CD4-positive, alpha-beta T cell treated with Interleukin-1 beta for 1 hour (primary cell): Measurements from ENCODE around the gene MAGEA9B.
"Not testable (repeated sequence)": the region's sequence is repeated elsewhere in the genome, so short reads cannot be mapped to it uniquely, and the experiment has no call there.

ENCODE experiments used
- DNase-seq, 2 donors: peaks; one replicate each; pipeline ENCODE4 v3.0.0-alpha.2; 2020 to 2022

The MAGEA9B gene

DNA sequence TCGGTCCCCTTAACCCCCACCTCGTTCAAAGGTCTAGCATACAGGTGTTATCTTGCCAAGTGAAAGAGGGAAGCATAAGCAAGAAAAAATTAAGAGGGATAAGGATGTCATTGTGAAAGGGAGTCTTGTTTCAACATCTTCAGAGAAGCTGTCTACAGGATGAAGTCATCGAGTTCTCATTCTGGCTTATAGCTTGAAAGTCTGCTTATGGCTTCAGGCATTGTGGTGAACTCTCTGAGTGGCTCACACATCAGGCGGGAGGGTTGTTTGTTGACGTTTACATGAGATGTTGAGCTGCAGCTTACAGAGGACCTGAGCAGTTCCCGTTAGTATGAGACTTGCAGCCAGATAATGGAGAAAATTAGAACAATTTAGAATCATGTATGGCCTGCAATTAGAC, 16.6 kb downstream of the MAGEA9B start:
- DNase-seq, result no peak

DNA sequence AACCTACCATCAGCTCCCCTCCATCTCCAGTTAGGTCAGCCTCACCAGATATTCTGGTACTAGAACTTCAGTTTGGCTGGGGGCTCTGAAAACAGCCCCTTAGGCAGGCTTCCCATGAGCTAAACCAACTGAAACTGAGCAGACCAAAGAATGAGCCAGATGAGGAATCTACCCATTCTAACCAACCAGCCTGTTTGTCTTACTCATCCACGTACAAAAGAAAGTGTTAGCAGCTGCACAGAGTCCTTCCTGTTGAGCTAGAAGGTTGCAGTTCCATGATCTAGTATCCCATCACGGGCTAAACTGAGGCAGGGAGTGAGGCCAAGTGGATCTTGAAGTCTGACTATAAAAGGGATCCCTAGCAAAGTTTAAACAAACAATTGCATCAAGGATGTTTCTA, 17.5 kb downstream of the MAGEA9B start:
- no peak for DNase-seq

DNA sequence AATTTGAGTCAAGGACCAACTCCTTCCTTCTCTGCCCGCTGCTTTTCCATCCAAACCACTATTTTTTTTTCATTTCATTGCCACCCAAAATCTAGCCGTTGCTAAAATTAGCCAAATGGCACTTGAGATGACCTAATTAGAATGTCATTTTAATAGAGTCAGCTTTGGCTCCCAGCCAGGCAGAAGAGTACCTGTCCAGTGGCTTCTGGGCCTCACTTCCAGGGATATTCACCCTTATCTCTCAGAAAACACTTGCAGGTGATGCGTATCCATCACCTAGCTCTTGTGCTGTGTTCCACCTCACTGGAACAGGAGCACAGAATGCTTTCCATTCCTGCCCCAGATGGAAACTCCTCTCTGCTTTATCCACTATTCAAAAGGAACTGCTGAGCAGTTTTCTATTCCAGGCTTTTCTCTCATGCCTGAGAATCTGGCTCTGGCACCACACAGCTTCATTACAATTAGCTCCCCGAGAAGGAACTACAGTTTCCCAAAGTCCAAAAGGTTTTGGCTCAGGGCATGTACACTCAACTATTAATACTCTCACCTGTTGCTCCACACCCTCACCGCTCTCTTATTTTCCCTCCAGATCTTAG, 18.5 kb downstream of the MAGEA9B start:
- no peak for DNase-seq

DNA sequence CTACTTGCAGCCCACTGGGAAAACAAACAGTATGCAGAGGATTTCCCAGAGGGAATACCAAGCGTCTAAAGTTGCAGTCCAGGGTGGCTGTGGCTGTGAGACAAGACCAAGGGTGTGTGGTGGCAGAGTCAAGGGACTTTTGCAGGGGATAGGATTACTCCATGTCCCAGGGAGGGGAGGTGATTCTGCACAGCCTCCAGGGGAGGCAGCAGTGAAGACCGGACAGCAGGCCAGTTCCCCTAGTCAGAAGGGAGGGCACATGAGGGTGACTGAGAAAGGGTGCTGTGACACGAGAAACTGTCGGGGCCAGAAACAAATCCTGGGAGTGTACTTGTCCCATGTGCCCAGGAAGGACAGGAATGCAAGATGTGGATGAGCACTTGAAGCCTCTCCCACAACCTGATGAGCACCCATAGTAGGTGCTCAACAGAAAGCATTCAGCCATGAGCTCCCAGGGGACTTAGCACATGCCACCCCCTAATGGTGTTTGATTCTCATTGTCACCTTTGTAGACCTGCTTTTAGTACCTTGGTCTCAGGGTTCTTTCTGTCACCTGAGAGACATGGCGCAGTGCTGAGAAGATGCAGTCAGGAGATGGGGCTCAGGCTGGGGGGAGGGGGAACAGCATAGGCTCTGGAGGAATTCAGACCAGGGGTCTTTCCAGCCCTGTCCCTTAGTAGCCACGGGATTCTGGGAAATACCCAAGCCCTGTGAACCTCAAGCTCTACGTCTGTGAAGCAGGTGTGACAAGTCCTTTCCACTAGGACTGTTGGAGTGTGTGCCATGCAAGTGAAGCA, 19.4 kb downstream of the MAGEA9B start:
- no peak for DNase-seq

DNA sequence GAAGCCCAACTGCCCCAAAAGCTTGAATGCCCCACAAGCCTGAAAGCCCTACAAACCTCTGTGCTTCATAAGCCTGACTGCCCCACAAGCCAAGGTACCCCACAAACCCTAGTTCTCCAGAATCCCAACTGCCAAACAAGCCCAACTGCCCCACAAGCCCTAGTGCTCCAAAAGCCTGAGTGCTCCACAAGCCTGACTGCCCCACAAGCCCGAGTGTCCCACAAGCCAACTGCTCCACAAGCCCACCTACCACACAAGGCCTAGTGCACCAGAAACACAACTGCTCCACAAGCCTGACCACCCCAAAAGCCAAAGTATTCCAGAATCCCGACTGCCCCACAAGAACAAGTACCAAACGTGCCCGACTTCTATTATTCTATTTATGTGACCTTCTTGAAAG, 23.9 kb downstream of the MAGEA9B start:
- DNase-seq, result no peak

DNA sequence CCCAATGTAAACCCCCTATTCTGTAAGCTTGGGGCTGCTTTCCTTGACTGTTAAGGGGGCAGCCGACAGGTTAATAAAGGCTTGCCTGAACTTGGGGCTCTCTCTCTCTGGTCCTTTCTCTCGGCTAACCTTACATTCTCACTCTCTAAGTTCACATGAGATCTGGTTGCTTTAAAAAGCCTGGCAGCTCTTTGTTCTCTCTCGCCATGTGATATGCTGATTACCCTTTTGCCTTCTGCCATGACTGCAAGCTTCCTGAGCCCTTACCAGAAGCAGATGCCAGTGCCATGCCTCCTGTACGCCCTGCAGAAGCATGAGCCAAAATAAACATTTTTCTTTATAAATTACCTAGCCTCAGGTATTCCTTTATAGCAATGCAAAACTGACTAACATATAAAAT, 32.0 kb downstream of the MAGEA9B start:
- DNase-seq, result not testable (repeated sequence)

DNA sequence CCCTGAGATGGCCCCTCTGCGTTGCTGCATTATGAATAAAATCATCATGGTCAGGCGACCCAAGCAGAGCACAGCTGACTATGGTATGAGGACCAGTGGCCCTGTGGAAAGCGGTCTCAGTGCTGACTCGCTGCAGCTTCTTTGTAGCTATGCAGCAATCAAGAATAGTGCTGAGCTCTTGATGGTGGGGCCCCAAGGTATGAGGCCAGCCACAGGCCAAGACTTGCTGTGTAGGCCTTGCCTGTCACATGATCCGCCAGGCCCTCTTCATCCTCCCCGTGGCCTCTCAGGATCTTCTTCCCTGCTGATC, 35.4 kb downstream of the MAGEA9B start:
- DNase-seq, result not testable (repeated sequence)

DNA sequence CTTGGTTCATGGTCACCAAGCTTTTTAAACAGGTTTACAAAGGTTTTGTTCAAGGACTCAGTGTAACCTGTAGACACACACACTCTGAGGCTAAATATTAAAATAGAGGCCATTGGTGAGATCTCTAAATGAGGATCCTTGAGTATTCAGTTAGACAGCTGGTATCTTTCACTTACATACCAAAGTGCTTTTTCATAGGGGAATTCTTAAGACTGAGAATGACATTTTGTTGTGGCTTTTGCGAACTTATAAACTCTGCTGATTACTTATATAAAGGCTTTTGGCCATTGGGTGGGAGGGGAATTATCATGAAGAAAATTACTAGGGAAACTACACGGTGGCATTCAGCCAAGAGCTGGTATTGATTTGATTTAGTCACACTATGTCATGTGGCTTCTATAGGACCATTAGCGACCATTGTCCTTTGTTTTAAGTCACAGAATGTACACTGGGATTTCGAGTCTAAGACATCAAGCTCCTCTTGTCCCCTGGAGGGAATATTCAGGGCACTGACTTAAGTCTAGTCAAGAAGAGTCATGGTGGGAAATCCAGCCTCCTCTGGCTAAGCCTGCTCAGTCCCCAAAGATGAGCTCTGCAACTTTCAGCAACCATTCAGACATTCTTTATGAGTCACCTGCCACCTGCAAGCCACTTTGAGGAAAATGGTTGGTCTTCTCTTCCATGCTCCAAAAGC, 35.9 kb downstream of the MAGEA9B start:
- DNase-seq, result not testable (repeated sequence)

DNA sequence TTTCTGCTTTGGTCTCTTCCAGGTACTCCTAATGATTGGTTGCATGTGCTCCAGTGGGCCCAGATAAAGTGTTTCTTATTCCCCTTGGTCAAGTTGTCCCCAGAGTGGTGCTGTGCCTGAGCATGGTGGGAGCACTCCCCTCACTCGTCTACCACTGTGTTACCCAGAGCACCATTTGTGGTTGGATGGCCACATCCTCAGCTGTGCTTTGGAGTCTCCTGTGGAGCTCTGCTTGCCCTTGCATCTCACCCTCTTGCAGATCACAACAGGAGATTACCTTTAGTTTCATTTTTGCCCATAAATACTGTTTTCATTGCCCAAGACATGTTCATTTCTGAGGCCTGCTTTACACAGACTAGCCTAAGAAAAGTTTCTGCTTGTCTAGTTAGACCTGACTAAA, 36.8 kb downstream of the MAGEA9B start:
- DNase-seq, result not testable (repeated sequence)

DNA sequence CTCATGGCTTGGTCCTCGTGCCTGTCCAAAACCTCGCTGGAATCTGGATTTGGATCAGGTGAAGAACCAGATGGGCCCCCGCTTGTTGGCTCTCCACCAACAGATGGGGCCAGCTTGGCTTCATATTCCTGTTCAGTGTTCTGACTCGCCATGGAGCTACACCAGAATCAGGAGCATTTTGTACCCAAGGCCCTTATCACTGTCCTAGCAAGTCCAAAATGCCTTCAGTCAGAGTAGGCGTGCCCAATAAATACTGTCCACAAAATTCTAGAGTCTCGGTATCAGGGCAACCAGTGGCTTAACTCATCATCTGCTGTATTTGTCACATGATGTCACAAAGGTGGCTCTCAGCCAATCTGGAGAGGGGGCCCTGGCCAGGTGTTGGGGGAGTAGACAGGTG, 37.6 kb downstream of the MAGEA9B start, which contains the start of gene HSFX3:
Gene HSFX3, minus strand, starts transcription at position 224 of the 400 bp plus-strand sequence. Its CDS starts 72 bp downstream, at position 152.
- not testable (repeated sequence) for DNase-seq

DNA sequence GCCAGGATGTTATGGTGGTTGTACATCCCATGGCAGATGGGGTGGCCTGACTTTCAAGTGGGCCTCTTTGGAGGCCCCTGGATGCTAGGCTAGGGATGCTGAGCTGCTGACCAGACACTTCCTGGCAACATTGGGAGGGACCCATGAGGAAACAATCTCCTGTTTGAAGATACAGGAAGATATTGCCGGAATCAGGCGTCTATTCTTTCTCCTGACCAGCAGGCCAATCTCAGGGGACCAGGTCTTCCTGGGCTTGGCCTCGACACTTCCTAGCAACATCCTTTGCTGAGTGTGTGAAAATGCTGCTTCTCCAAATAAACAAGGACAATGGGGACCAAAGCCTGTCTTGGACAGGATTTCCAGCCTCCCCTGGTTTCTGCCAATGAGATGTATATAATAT, 39.5 kb downstream of the MAGEA9B start:
- DNase-seq, result not testable (repeated sequence)

DNA sequence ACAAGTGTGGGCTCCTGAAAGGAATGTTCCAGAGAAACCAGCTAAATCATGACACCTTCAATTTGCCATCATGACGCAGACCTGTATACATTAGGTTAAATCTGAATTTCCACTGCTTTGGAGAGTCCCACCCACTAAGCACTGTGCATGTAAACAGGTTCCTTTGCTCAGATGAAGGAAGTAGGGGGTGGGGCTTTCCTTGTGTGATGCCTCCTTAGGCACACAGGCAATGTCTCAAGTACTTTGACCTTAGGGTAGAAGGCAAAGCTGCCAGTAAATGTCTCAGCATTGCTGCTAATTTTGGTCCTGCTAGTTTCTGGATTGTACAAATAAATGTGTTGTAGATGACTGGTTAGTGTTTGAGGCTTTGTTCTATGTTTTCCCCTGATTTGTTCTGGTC, 40.3 kb downstream of the MAGEA9B start:
- DNase-seq, result not testable (repeated sequence)

DNA sequence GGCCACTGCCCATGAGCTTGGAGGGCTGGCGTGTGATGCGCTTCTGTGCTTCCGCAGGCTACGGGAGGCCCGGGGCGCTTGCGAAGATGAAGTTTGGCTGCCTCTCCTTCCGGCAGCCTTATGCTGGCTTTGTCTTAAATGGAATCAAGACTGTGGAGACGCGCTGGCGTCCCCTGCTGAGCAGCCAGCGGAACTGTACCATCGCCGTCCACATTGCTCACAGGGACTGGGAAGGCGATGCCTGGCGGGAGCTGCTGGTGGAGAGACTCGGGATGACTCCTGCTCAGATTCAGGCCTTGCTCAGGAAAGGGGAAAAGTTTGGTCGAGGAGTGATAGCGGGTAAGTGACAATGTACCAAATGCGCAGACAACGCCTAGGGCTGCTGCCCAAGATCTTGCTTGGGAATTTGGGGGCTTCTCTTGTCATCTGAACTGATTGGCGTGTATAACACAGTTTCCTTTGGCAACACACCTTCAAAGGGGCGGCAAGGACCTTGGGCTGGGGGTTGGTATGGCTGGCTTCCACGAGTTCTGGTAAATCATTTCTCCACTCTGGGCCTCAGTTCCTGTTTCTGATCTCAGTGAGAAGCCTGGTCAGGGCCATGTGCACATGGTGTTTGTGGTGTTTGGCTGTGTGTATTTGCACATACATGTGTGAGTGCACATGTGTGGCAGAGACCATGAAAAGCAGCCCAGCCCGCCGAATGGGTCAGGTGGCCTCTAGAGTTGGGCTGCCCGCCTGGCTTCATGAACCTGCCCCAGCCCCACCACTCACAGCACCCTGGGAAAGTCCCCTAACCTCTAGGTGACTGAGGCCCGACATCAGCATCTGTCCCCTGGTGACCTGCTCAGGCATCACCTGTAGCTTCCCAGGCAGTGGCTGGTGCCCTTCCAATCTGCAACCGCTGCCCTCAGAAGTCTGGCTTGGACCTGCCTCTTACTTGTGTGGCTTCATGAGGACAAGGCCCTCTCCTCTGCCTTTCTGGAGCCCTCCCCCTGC, 41.4 kb downstream of the MAGEA9B start:
- DNase-seq, result not testable (repeated sequence)

DNA sequence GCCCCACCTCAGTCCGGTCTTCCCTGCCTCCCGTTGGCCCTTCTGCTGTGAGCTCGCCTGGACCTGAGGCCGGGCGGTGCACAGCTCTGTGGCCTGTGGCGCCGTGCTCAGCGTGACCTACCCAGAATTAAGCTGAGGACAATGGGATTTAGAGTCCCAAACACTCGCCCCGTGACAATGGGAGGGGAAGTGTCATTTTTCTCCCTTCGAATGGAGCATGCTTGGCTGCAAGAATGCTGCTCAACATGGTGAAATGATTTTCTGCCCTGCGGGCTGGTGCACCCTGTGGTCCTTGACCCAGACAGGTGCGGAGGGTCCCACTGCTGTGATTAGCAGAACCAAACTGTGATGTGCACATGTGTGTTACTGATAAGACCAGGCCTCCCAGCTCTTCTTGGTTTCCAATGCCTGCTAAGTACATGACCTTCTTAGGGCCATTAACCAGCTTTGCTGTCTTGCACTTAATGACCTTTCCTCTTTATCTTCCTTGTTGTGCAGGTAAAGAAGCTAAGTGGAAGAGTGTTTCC, 45.7 kb downstream of the MAGEA9B start:
- no peak for DNase-seq

DNA sequence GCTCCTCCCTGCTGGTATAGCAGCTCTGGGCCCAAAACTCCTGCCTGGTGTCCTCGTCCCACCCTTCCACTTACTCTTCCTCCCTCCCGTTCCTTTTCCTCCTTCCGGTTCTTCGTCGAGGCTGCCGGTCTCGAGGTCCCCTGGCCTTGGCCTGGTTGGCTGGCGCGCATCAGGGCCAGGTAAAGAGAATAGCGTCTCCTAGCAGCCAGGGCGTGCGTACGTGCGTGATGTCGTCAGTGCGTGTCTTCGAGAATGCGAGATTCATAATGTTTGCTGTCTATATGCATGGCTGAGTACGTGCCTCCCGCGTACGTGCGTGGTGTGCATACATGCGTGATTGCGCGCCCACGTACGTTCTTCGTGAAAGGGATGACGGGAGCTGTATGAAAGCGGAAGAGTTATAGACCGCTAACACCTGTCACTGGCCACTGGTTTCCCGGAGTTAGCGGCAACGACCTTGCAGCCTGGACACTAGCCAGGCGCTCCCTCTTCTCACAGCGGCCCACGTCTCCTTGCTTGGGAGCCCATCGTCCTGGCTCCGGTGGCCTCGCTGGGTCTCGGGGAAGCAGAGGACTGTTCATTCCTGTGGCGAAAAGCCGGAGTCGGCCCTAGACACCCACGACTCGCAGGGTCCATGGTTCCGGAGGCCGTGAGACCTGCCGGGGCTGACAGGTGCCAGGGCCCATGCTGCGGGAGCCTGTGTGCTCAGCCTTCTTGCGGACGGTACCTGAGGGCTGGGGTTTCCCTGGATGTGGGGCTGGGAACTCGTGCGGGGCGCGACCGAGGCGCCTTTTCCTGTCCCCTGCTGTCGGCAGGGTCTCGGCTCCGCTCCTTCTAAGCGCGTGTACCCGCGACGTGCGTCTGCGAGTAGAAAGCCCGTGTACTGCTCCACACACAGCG, 46.4 kb downstream of the MAGEA9B start, which contains the start of gene EOLA1:
Gene EOLA1, plus strand, starts transcription at position 392 of the 900 bp plus-strand sequence. CDS start 4,619 bp downstream, outside the sequence.
- DNase-seq, result peak; percentile 89 to 95

DNA sequence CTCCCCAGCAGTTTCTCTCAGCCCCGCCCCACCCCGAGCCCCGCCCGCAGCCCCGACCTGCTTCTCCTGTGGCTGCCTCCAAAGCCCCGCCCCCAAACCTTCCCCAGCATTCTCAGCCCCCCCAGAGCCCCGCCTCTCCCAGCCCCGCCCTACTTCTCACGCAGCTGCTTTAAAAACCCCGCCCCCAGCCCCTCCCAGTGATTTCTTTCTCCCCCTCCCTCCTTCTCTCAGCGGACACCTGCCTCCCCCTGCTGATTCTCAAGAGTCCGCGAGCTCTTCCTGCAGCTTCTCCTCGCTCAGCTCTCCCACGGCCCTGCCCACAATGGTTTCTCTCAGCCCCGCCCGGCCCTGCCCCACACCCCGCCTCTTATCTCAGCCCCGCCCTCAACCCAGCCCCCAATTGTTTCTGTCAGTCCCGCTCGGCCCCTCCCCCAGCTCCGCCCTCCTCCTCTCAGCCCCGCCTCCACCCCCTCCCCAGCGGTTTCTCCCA, 47.1 kb downstream of the MAGEA9B start:
- peak; percentile 89 to 93 for DNase-seq

DNA sequence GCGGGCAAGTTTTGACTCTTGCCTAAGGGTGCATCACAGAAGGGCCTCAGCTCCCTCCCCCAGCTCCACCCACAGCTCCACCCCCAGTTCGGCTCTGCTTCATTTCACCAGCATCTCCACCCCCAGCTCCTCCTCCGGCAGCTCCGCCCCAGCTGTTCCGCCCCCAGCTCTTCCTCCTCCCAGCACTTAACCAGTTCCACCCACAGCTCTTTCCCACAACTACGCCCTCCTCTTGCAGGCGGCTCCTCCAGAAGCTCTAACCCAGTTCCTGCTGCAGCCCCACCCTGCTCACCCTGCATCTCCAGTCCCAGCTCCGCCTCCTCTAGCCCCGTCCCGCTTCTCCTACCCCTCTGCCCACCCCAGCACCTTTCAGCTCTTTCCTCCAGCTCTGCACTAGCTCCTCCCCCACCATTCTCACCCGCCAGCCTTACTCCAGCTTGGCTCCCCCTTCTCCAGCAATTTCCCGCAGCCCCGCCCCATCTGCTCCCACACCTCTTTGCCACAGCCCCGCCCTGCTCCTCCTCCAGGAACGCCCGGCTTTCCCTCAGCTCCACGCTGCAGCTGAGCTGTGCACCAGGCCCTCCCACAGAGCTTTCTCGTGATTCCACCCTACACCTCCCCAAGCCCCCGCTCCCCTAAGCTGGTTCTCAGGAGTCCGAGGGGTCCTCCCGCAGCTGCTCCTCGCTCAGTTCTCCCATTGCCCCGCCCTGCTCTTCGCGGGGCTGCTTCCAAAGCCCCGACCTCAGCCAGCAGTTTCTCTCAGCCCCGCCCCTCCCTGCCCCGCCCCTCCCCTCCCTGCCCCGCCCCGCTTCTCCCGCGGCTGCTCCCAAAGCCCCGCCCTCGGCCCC, 47.8 kb downstream of the MAGEA9B start:
- peak; percentile 92 to 95 for DNase-seq

DNA sequence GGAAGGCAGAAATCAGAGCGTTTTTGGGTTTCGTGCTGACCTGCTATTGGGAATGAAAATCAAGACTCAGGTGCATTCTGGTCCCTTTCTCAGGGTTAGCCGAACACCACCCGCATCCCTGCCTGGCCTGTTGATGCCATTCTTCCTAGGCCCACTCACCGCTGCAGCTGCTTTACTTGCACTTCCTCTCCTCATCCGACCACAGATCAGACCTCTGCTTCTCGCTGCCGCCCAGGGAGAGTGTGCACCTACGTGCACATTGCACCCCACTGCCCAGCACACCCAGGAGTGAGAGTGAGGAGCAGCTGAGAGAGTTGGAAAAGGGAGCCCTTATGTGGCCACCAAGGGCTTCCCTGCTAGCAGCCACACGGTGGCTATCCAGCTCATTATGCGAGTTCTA, 49.8 kb downstream of the MAGEA9B start:
- DNase-seq, result not testable (repeated sequence)

DNA sequence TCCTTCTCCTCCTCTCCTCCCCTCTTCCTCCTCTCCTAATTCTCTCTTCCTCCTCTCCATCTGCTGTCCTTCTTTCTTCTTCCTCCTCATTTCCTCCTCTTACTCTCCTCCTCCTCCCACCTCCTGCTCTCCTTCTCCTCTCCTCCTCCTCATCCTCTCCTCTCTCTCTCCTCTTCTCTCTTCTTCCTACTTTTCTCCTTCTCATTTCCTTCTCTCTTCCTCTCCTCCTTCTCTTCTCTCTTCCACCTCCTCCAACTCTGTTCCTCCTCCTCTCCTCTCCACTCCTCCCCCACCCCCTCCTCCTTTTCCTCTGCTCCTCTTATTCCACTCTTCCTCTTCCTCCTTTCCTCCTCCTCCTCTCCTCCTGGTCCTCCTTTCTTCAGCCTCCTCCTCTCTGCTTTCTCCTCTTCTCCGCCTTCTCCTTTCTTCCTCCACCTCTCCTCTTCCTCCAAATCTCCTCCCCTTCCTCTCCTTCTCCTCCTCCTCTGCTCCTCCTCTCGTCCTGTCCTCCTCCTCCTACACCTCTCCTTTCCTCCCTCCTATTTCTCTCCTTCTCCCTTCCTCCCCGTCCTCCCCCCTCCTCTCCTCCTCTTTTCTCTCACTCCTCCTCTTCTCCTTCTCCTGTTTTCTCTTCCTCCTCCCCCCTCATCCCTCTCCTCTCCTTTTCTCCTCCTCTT, 52.2 kb downstream of the MAGEA9B start:
- DNase-seq, result not testable (repeated sequence)
